Stimulated activated CD8-positive, alpha-beta memory T cell treated with anti-CD3 and anti-CD28 coated beads, Interleukin-15, amount 100 ng/mL, for 1 hour (primary cell): ENCODE results near the gene AGPAT2.

Experiments used
- DNase-seq: peaks from one replicate; pipeline ENCODE4 v3.0.0-alpha.2; 2020; ENCODE audit warnings: low read depth

Gene AGPAT2

GRCh38 chr9:136687721-136688223 is 515 bp upstream of the AGPAT2 start:
- DNase-seq: no peak

- no peak for DNase-seq
Measured at GRCh38 chr9:136686534-136686793, 793 bp downstream of the AGPAT2 start.

- no peak for DNase-seq
Measured at GRCh38 chr9:136685790-136686533, 1.3 kb downstream of the AGPAT2 start.

- DNase-seq: no peak
Measured at GRCh38 chr9:136685216-136685615, 2.0 kb downstream of the AGPAT2 start.

- DNase-seq: no peak
Measured at GRCh38 chr9:136684799-136685198, 2.5 kb downstream of the AGPAT2 start.

GRCh38 chr9:136684339-136684738 is 2.9 kb downstream of the AGPAT2 start:
- DNase-seq: no peak

GRCh38 chr9:136683755-136684154 is 3.5 kb downstream of the AGPAT2 start:
- no peak for DNase-seq

GRCh38 chr9:136683173-136683745 is 4.0 kb downstream of the AGPAT2 start:
- DNase-seq: no peak

- no peak for DNase-seq
Measured at GRCh38 chr9:136682710-136683109, 4.5 kb downstream of the AGPAT2 start.

GRCh38 chr9:136681945-136682699 is 5.1 kb downstream of the AGPAT2 start:
- no peak for DNase-seq

- no peak for DNase-seq
Measured at GRCh38 chr9:136681029-136681428, 6.2 kb downstream of the AGPAT2 start.

GRCh38 chr9:136679431-136679941 is 7.8 kb downstream of the AGPAT2 start:
- no peak for DNase-seq

GRCh38 chr9:136678624-136679023 is 8.6 kb downstream of the AGPAT2 start:
- DNase-seq: no peak

- no peak for DNase-seq
Measured at GRCh38 chr9:136678034-136678433, 9.2 kb downstream of the AGPAT2 start.

- DNase-seq: no peak
Measured at GRCh38 chr9:136676920-136677686, 10.2 kb downstream of the AGPAT2 start.

GRCh38 chr9:136676297-136676794 is 10.9 kb downstream of the AGPAT2 start:
- no peak for DNase-seq

- no peak for DNase-seq
Measured at GRCh38 chr9:136675477-136676296, 11.6 kb downstream of the AGPAT2 start.

GRCh38 chr9:136674786-136675349 is 12.4 kb downstream of the AGPAT2 start:
- DNase-seq: no peak

- DNase-seq: no peak
Measured at GRCh38 chr9:136673975-136674785, 13.1 kb downstream of the AGPAT2 start.
